Peyer's patch (tissue), 4 donors: ENCODE data around the gene KCNJ8.

Experiments used
- POLR2A ChIP-seq, 2 donors: fragments of 450-650 bp; IDR thresholded peaks; one replicate each; pipeline ENCODE4 v1.5.1; 2017; ENCODE audit warnings: antibody characterized with exemption in 2 of 2, mild to moderate bottlenecking in 2 of 2, moderate library complexity in 2 of 2
- TF ChIP-seq, protein P1 (sequence below), 6 experiments: fragments of 450-650 bp in 4 of 6; fragments of 200-600 bp in 2 of 6; sonication (generic) in 1 of 6; IDR thresholded peaks; one replicate each; pipeline ENCODE4 v1.5.1; 2017 to 2019; ENCODE audit warnings: antibody characterized with exemption in 6 of 6, mild to moderate bottlenecking in 3 of 6, moderate library complexity in 1 of 6

DNA sequence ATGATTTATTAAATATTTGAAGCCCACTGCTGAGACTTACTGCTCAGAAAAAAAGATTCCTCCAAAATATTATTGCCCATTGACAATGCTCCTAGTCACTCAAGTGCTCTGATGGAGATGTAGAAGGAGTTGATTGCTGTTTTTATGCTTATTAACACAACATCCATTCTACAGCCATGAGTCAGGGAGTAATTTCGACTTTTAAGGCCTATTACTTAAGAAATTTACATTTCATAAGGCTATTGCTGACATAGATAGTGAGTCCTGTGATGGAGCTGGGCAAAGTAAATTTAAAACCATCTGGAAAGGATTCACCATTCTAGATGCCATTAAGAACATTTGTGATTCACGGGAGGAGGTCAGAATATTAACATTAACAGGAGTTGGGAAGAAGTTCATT is 5.2 kb downstream of the KCNJ8 start:
- TF ChIP-seq, protein P1, sequence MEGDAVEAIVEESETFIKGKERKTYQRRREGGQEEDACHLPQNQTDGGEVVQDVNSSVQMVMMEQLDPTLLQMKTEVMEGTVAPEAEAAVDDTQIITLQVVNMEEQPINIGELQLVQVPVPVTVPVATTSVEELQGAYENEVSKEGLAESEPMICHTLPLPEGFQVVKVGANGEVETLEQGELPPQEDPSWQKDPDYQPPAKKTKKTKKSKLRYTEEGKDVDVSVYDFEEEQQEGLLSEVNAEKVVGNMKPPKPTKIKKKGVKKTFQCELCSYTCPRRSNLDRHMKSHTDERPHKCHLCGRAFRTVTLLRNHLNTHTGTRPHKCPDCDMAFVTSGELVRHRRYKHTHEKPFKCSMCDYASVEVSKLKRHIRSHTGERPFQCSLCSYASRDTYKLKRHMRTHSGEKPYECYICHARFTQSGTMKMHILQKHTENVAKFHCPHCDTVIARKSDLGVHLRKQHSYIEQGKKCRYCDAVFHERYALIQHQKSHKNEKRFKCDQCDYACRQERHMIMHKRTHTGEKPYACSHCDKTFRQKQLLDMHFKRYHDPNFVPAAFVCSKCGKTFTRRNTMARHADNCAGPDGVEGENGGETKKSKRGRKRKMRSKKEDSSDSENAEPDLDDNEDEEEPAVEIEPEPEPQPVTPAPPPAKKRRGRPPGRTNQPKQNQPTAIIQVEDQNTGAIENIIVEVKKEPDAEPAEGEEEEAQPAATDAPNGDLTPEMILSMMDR (IDR thresholded peaks at IDR 0.05): no peak
- no peak for TF ChIP-seq POLR2A (IDR thresholded peaks at IDR 0.05)
